ENCODE results near the gene OSBPL2. TPM values are rescaled to one million over a fixed set of nuclear protein-coding genes. Genes with fewer than 3 reads are reported as not detected.

The OSBPL2 gene
- total RNA-seq, 2 donors from 2014 or later: 46.7 to 50.3 TPM

- Mint-ChIP-seq H3K9me3 (no peaks in the 10 kb centered on the region), H3K36me3 (ENCODE audit: low read depth) (peaks cover 37% of the 10 kb centered on the region), H3K4me3 (no peak overlapping the region), H3K4me1 (no peaks in the 10 kb centered on the region), H3K27ac (no peak overlapping the region), H3K27me3 (ENCODE audit: insufficient read depth) (no peaks in the 10 kb centered on the region)
- H3K4me3 ChIP-seq (ENCODE audit: low read length): no peak overlapping the region
- DNase-seq: no peak
- WGBS, 2 experiments (ENCODE audit: insufficient coverage in 1 of 2, insufficient read length in 1 of 2): 93 to 96% methylated on average over 3 to 11 of the region's 11 CpGs
- H3K27me3 ChIP-seq (ENCODE audit: control insufficient read depth, insufficient read depth, low read length, poor library complexity, severe bottlenecking): no peaks in the 10 kb centered on the region
- no peaks in the 10 kb centered on the region for H3K4me1 ChIP-seq (ENCODE audit: control insufficient read depth, insufficient read depth, low read length)
- H3K9ac ChIP-seq (ENCODE audit: extremely low read depth, low read length, poor library complexity, severe bottlenecking): no peak overlapping the region
- H3K9me3 ChIP-seq (ENCODE audit: control insufficient read depth, low read length): no peaks in the 10 kb centered on the region
- peaks cover 49% of the 10 kb centered on the region for H3K36me3 ChIP-seq (ENCODE audit: control insufficient read depth, insufficient read depth, low read length)
- TF ChIP-seq, protein P1, sequence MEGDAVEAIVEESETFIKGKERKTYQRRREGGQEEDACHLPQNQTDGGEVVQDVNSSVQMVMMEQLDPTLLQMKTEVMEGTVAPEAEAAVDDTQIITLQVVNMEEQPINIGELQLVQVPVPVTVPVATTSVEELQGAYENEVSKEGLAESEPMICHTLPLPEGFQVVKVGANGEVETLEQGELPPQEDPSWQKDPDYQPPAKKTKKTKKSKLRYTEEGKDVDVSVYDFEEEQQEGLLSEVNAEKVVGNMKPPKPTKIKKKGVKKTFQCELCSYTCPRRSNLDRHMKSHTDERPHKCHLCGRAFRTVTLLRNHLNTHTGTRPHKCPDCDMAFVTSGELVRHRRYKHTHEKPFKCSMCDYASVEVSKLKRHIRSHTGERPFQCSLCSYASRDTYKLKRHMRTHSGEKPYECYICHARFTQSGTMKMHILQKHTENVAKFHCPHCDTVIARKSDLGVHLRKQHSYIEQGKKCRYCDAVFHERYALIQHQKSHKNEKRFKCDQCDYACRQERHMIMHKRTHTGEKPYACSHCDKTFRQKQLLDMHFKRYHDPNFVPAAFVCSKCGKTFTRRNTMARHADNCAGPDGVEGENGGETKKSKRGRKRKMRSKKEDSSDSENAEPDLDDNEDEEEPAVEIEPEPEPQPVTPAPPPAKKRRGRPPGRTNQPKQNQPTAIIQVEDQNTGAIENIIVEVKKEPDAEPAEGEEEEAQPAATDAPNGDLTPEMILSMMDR (conservative IDR thresholded peaks at IDR 0.05): no peak
- H3K27ac ChIP-seq (ENCODE audit: low read depth, low read length): no peak overlapping the region
Measured at GRCh38 chr20:62336329-62336728, 98.0 kb downstream of the OSBPL2 start.

- H3K4me3 Mint-ChIP-seq: no peak overlapping the region
- Histone ChIP-seq H3K27ac (ENCODE audit: low read depth, low read length) (no peak overlapping the region), H3K4me3 (ENCODE audit: low read length) (no peak overlapping the region), H3K9me3 (ENCODE audit: control insufficient read depth, low read length) (no peaks in the 10 kb centered on the region), H3K27me3 (ENCODE audit: control insufficient read depth, insufficient read depth, low read length, poor library complexity, severe bottlenecking) (no peaks in the 10 kb centered on the region), H3K4me1 (ENCODE audit: control insufficient read depth, insufficient read depth, low read length) (no peaks in the 10 kb centered on the region), H3K36me3 (ENCODE audit: control insufficient read depth, insufficient read depth, low read length) (peaks cover 54% of the 10 kb centered on the region), H3K9ac (ENCODE audit: extremely low read depth, low read length, poor library complexity, severe bottlenecking) (no peak overlapping the region)
- peaks cover 37% of the 10 kb centered on the region for H3K36me3 Mint-ChIP-seq (ENCODE audit: low read depth)
- H3K4me1 Mint-ChIP-seq: no peaks in the 10 kb centered on the region
- H3K27ac Mint-ChIP-seq: no peak overlapping the region
- no peaks in the 10 kb centered on the region for H3K9me3 Mint-ChIP-seq
- H3K27me3 Mint-ChIP-seq (ENCODE audit: insufficient read depth): no peaks in the 10 kb centered on the region
- TF ChIP-seq, protein P1 (conservative IDR thresholded peaks at IDR 0.05): no peak
- 95 to 98% methylated on average over 44 to 53 of the region's 53 CpGs for WGBS, 2 experiments (ENCODE audit: insufficient coverage in 1 of 2, insufficient read length in 1 of 2)
- DNase-seq: no peak
Measured at GRCh38 chr20:62336775-62337557, 98.6 kb downstream of the OSBPL2 start.

DNA sequence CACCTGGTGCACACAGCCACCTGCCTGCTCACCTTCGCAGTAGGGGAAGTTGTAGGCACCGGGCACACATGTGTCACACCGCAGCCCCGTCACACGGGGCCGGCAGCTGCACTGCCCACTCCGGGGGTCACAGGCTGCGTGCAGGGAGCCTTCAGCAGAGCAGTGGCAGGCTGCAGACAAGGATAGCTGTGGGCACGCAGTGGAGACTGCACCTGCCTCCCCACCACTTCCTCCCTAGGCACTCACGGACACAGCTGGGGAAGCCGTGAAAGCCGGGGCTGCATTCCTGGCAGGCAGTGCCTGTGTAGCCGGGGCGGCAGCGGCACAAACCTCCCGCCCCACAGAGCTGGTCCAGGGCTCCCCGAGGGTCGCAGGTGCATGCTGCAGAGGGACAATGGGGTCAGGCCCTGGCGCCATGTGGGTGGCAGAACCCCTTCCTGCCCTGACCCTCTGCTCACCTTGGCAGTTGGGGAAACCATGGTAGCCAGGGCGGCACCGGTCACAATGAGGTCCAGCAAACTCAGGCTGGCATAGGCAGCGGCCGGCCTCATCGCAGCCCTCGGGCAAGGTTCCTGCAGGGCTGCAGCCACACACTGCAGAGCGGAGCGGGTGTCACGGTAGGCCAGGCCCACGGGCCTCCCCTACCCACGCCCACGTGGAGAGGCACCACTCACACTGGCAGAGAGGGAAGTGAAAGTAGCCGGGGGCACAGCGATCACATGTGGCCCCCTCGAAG is 99.4 kb downstream of the OSBPL2 start:
- H3K9me3 Mint-ChIP-seq: no peaks in the 10 kb centered on the region
- no peak for DNase-seq
- H3K4me3 Mint-ChIP-seq: no peak overlapping the region
- TF ChIP-seq, protein P1 (conservative IDR thresholded peaks at IDR 0.05): no peak
- no peaks in the 10 kb centered on the region for H3K9me3 ChIP-seq (ENCODE audit: control insufficient read depth, low read length)
- no peak overlapping the region for H3K4me3 ChIP-seq (ENCODE audit: low read length)
- H3K27ac Mint-ChIP-seq: no peak overlapping the region
- no peaks in the 10 kb centered on the region for H3K27me3 ChIP-seq (ENCODE audit: control insufficient read depth, insufficient read depth, low read length, poor library complexity, severe bottlenecking)
- H3K4me1 ChIP-seq (ENCODE audit: control insufficient read depth, insufficient read depth, low read length): no peaks in the 10 kb centered on the region
- H3K27me3 Mint-ChIP-seq (ENCODE audit: insufficient read depth): no peaks in the 10 kb centered on the region
- H3K9ac ChIP-seq (ENCODE audit: extremely low read depth, low read length, poor library complexity, severe bottlenecking): no peak overlapping the region
- 95 to 98% methylated on average over 27 to 34 of the region's 34 CpGs for WGBS, 2 experiments (ENCODE audit: insufficient coverage in 1 of 2, insufficient read length in 1 of 2)
- no peaks in the 10 kb centered on the region for H3K4me1 Mint-ChIP-seq
- peaks cover 40% of the 10 kb centered on the region for H3K36me3 Mint-ChIP-seq (ENCODE audit: low read depth)
- no peak overlapping the region for H3K27ac ChIP-seq (ENCODE audit: low read depth, low read length)
- peaks cover 62% of the 10 kb centered on the region for H3K36me3 ChIP-seq (ENCODE audit: control insufficient read depth, insufficient read depth, low read length)
